IPS-18c (cell line): ENCODE data around the gene ZNF530.

Experiments used
- H3K4me3 ChIP-seq: 2 replicates; pipeline ENCODE4 v1.7.0; 2013; ENCODE audit warnings: low read depth, mild to moderate bottlenecking, low read length, moderate library complexity; ENCODE audit not compliant: insufficient read depth
- H3K9me3 ChIP-seq: one replicate; pipeline ENCODE4 v1.6.1; 2013; ENCODE audit warnings: mild to moderate bottlenecking, low read length, moderate library complexity; ENCODE audit not compliant: control insufficient read depth, insufficient read depth

ZNF530 gene

DNA sequence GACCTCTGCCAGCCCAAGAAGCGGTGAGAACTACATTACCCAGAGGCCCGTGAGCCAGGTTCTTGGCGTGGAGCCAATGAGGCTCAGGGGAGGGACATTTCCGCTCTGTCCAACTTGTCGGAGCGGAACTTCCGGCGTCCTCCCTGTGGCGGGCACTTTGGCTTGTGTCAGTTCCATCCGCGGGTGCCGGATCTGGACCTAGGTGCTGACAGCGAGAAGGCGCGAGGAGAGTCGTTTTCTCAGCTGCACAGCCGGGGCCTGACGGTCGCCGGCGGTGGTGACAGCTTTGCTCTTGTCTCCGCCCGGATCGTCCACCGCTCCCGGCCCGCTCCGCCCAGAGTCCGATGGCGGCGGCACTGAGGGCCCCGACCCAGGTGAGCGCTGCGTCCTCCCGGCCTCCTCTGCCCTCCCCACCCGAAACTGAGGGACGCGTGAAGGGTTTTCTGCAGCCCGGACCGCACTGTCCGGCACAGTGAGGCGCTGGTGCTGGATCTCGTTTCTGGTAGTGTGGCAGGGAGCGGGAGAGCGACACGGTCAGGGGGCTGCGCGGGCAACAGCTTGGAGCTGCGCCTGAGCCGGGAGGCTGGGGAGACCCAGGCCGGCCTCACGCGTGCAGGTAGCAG, at the start of gene ZNF530:
ZNF530 (plus strand) TSS at position 125 of the 623 bp plus-strand sequence. CDS start 4,461 bp downstream, outside the sequence.
- Histone ChIP-seq H3K9me3 (no peaks in the 10 kb centered on the region), H3K4me3 (peak within 1 kb of the TSS; percentile 94)

DNA sequence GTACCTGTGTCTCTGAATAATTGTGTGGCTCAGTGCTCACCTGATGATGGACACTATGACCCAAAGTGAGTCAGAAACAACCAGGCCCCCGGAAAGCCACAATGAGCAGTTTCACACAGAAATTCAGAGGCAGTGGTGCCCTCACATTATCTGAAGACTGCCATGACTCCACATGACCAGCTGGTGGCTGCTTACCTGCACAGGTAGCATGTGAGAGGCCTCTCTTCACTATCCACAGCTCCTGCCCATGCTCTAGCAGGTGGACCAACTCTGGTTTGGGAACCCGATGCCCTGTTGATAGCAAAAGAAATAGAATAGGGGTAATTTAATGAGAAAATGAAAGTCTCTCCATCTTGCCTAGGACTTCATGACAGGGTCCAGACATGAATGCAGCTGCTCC, 47.3 kb upstream of the ZNF530 start:
- Histone ChIP-seq H3K4me3 (no peak overlapping the region), H3K9me3 (peaks cover 4% of the 10 kb centered on the region)

DNA sequence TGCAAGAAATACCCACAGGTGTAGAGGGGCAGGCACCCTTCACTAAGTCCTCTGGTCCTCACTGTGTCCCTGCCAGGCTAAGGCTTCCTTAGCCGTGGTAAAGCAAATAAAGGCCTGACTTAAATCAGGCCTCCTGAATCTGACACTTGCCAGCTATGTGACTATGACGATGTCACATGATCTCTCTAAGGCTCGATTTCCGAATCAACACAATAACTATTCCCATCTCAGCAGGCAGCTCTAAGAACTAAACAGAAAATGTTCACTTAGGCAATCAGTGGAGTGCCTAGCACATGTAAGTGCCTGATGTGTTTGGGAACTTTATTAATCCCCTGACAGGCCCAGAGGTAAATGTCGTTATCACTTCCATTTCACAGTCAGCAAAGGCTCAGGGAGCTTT, 42.0 kb upstream of the ZNF530 start:
- H3K4me3 ChIP-seq, result no peak overlapping the region
- peaks cover 2% of the 10 kb centered on the region for H3K9me3 ChIP-seq

GRCh38 chr19:57558525-57558924, 41.2 kb upstream of the ZNF530 start:
- peaks cover 2% of the 10 kb centered on the region for H3K9me3 ChIP-seq
- H3K4me3 ChIP-seq, result peak overlapping the region; percentile 97

DNA sequence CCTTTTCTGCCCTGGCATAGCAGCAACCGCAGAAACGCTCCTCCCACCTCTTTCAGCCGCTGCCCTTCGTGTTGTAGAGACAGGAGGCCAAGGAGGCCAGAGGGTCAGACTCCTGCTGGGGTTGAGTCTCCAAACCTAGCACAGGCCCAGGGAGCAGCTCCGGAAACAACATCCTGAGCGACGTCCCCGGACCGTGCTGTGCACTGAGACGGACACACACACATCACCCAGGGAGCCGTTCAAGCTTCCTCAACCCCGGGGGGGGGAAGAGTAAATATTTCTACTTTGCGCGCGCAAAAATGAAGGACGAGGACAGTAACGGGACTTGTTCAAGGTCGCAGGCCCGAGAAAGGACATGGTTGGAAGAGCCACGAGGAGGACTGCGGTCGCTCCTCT, 40.7 kb upstream of the ZNF530 start:
- peaks cover 3% of the 10 kb centered on the region for H3K9me3 ChIP-seq

GRCh38 chr19:57559404-57560025, 40.2 kb upstream of the ZNF530 start, which contains the start of gene ZNF550:
Gene ZNF550, minus strand, starts transcription at chr19:57559863. Its CDS starts 181 bp downstream, at chr19:57559682.
- Histone ChIP-seq H3K9me3 (peaks cover 8% of the 10 kb centered on the region), H3K4me3 (peak within 1 kb of the TSS; percentile 97)

More for the DNA sequence above, 40.7 kb upstream of the ZNF530 start:
- peak overlapping the region; percentile 97 for H3K4me3 ChIP-seq

GRCh38 chr19:57560049-57560491, 39.6 kb upstream of the ZNF530 start:
- peak overlapping the region; percentile 97; the same call in 1 of the 2 replicates for H3K4me3 ChIP-seq
- H3K9me3 ChIP-seq, result peaks cover 10% of the 10 kb centered on the region

DNA sequence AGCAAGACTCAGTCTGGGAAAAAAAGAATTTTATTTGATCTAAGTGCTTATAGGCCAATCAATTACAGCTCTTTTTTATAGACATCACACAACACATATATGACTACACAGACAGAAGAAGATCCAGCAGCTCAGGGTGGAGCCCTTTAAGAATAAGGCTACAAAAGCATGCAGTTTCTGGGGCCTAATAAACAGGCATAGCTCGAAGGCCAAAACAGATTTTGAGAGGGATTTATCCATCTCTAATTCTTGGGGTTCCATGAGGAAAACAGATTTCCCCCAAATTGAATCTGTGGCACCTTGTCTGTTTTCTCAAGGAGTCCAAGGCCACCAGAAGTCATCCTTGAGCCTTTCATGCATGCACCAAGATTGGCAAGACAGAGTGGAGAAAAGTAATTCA, 36.1 kb upstream of the ZNF530 start:
- no peak overlapping the region for H3K4me3 ChIP-seq
- peaks cover 26% of the 10 kb centered on the region for H3K9me3 ChIP-seq

- peaks cover 35% of the 10 kb centered on the region for H3K9me3 ChIP-seq
- no peak overlapping the region for H3K4me3 ChIP-seq
These were observed 33.1 kb upstream of the ZNF530 start for GRCh38 chr19:57566396-57567265.

- no peak overlapping the region; the same call in 1 of the 2 replicates for H3K4me3 ChIP-seq
- peaks cover 50% of the 10 kb centered on the region for H3K9me3 ChIP-seq
These were observed 29.0 kb upstream of the ZNF530 start for GRCh38 chr19:57570707-57571106.

- H3K9me3 ChIP-seq, result peaks cover 37% of the 10 kb centered on the region
These were observed 27.2 kb upstream of the ZNF530 start for GRCh38 chr19:57572415-57572947.

GRCh38 chr19:57576661-57577060, 23.0 kb upstream of the ZNF530 start:
- Histone ChIP-seq H3K9me3 (peaks cover 31% of the 10 kb centered on the region), H3K4me3 (no peak overlapping the region)

More at GRCh38 chr19:57572415-57572947, 27.2 kb upstream of the ZNF530 start:
- no peak overlapping the region for H3K4me3 ChIP-seq

DNA sequence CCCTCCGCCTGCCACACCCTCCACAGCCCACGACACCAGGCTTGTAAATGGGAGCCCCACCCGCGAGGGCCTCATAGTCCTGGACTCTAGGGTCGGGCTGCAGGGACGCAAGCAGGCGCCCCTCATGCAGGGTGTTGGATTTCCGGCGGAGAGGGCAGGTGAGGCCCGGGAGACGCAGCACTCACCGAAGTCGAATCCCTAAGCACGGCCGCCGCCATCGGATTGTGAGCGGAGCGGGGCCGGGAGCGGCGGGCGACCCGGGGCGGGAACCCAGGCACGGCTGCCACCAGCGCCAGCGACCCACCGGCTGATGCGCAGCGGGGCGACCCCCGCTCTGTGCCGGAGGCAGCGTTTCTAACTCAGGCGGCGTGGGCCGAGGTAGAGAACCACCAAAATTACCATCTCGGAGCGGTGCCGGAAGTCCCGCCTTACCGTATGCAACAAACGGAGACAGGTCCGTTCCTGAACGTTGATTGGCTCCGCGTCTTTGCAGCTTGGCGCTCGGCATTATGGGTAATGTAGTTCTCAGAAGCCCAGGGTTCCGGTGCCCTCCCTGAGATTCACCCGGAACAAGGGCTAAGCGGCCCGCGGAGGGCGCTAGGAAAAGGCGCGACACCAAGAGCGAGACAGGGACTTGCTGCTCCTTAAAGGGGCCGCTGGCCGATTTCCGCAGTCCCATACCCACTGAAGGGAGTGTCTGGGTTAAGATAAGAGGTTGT, 21.0 kb upstream of the ZNF530 start, which contains the start of gene ZNF416:
ZNF416 (minus strand) TSS at position 425 of the 719 bp plus-strand sequence; CDS start at position 218, 207 bp downstream.
- Histone ChIP-seq H3K4me3 (peak within 1 kb of the TSS; percentile 99), H3K9me3 (peaks cover 15% of the 10 kb centered on the region)

DNA sequence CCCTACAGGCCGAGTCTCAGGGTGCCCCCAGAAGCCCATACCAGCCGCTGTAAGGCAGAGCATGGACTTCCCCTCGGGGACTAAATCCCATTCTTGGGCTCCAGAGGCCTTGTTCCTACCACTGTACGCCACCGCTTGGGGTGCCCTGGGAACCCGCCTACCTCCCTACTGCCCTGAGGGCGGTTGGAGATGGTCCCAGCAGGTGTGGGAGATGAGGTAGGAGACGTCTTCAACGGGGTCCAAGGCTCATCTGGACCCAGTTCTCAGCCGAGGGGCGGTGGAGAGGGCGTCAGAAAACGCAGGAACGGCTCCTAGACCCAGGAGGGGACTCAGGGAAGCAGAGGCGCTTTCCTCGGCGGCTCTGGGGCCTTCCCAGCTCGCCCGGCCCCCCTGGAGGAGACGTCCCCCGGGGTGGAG, 16.6 kb upstream of the ZNF530 start:
- Histone ChIP-seq H3K4me3 (peak overlapping the region; percentile 84), H3K9me3 (peaks cover 17% of the 10 kb centered on the region)

DNA sequence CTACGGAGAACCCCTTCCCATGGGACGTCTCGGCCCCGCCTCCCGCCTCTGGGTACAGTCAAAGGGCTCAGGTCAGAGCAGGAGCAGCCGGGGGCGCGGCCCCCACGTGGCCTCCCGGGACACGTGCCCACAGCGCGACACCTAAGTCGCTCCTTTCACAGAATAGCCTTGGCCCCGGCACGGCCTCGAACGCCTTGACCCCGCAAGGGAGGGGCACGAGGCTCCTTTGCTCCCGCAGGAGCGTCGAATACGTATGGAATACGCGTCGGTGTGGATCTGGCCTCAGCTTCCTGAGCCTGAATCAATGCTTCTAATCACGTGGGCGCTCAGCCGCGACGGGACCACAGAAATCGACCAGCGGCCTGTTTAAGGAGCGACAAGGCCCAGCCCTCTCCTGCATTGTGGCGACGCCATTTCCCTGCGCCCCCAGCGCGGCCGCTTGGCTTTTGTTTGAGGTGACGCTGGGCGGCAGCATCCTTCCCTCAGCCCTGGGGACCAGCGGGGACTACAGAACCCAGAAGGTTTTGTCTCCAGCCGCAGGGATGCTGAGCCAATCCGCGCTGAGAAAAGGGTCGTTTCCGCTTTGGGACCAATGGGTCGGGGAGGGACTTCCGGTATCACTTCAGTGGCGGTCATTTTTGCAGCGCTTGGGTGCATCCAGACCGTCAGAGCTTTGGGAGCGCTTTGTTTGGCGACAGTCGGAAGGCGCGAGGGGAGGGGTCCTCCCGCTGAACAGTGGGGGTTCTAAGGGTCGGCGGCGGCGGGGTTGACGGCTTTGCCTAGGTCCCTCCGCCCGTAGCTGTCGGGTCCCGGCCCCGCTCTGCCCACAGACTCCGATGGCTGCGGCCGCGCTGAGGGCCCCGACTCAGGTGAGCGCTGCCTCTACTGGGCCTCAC, 15.9 kb upstream of the ZNF530 start, which contains the start of gene ZIK1:
ZIK1 (plus strand) TSS at position 625 of the 896 bp plus-strand sequence; CDS start at position 837, 212 bp downstream.
- Histone ChIP-seq H3K4me3 (peak within 1 kb of the TSS; percentile 84), H3K9me3 (peaks cover 19% of the 10 kb centered on the region)

DNA sequence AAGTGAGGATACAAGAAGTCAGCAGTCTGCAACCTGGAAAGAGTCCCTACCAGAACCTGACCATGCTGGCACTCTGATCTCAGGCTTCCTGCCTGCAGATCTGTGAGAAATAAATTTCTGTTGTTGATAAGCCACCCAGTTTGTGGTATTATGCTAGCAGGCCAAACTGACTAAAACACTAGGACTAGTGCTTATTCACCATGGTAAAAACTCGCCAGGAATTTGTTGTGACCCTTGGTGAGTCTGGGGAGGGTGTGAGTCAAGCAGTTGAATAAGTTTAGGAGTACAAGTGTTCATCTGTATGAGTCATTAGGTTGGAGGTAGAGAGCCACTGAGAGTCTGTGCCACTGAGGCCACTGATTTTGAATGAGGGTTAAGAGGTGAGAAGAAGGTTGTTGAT, 12.2 kb upstream of the ZNF530 start:
- Histone ChIP-seq H3K9me3 (peaks cover 32% of the 10 kb centered on the region), H3K4me3 (no peak overlapping the region)
